Smooth muscle cell of the brain vasculature (primary cell): ENCODE measurements around the gene RABGAP1L.
"Not testable (repeated sequence)": the region's sequence is repeated elsewhere in the genome, so short reads cannot be mapped to it uniquely, and the experiment has no call there.

Experiments
- DNase-seq: peaks from one replicate; pipeline ENCODE4 v3.0.0-alpha.2; 2012; ENCODE audit warnings: low read depth, low spot score

RABGAP1L gene

GRCh38 chr1:174428739-174429138, 269.4 kb downstream of the RABGAP1L start:
- DNase-seq = no peak

DNA sequence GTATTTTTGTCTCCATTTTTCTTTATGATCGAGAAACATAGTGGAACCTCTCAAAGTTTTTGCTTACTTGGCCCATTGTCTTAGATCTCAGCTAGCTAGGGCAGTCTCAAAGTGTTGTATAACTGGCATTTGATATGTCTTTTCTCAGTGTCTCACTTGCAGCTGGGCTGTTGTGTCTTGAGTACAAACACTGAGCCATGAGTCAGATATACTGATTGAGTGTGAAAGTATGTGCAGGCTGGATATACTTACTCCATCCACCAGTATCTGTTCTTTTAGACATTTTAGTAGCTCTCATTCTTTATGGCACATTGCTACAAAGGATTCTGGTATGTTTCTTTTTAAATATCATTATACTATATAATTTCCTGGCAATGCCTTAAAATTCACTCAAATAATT, 274.1 kb downstream of the RABGAP1L start:
- no peak for DNase-seq

DNA sequence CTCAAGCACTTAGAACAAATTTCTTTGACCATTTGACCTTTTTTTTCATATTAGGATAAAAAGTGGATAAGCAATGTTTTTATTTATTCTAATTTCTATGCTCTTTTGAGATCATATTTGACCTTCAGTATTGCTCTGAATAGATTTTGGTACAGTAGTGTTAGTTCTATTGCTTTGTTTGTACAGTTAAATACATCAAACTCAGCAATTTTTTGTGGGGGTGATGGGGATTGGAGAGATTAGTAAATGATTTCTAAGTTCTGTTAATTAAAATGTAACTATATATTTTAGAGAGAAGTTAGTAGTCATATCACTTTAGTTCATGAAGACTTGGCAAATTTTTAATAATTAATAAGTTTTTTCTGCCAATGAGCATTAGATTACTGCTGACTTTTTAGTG, 286.0 kb downstream of the RABGAP1L start:
- no peak for DNase-seq

GRCh38 chr1:174445817-174446216, 286.5 kb downstream of the RABGAP1L start:
- no peak for DNase-seq

GRCh38 chr1:174447866-174448530, 288.7 kb downstream of the RABGAP1L start, which contains the start of gene GPR52:
Gene GPR52, plus strand, starts transcription at chr1:174447964. Its CDS starts 148 bp downstream, at chr1:174448112.
- DNase-seq = no peak

DNA sequence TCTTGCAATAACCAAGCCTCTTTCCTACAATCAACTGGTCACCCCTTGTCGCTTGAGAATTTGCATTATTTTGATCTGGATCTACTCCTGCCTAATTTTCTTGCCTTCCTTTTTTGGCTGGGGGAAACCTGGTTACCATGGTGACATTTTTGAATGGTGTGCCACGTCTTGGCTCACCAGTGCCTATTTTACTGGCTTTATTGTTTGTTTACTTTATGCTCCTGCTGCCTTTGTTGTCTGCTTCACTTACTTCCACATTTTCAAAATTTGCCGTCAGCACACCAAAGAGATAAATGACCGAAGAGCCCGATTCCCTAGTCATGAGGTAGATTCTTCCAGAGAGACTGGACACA, 289.2 kb downstream of the RABGAP1L start:
- DNase-seq = no peak

GRCh38 chr1:174448974-174449373, 289.7 kb downstream of the RABGAP1L start:
- DNase-seq = no peak

DNA sequence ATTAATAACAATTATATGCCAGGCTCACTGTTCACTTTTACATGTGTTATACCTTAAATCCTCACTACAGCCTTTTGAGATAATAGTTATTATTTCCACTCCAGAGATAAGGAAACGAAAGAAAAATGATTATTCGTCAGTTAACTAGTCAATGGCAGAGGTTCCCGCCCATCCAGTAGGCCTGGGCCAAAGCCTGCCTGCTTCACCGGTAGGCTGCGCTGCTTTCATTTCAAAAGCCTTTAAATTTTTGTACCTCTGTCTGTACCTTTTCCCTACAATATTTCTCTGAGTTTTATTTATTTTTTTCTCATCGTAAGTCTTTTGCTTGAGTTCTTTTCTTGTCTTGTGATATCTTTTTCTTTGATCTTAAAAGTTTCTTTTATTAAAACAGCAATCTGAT, 292.1 kb downstream of the RABGAP1L start:
- no peak for DNase-seq

- DNase-seq = no peak
These were observed 306.5 kb downstream of the RABGAP1L start for GRCh38 chr1:174465855-174466254.

GRCh38 chr1:174466607-174467006, 307.3 kb downstream of the RABGAP1L start:
- no peak for DNase-seq

DNA sequence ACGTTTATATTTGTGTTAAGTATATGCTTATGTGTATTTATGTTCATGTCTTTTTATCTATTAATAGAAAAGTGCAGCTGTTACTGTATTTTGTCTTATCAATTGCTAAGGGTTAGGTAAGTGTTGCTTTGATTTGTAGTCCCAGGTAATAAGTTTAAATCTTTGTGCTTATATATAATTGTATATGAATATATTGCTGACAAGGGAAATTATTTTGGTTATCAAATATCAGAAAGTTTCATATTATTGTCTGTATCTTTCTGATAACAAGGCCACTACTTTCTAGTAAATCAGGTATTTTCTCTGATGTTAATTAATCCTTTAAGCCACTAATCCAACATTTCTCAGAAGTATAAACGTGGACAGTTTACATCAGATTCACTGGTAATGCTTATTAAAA, 309.7 kb downstream of the RABGAP1L start:
- DNase-seq = no peak

DNA sequence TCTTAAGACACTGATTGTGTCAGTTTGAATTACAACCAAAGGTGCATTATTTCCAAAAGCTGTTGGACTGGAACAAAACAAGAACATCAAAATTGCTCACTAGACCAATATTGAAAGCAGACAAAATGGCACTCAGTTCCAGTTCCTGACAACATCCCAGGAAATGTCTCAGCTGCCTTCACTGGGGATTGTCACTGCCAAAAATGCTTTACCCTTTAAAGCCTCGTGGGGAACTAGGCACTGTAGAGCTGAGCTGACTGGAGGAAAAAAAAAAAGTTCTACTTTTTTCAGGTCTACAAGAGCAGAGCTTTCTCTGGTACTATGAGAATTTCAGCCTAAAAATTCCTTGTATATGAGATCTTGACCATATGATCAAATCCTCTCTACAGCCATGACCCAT, 310.4 kb downstream of the RABGAP1L start:
- no peak for DNase-seq

DNA sequence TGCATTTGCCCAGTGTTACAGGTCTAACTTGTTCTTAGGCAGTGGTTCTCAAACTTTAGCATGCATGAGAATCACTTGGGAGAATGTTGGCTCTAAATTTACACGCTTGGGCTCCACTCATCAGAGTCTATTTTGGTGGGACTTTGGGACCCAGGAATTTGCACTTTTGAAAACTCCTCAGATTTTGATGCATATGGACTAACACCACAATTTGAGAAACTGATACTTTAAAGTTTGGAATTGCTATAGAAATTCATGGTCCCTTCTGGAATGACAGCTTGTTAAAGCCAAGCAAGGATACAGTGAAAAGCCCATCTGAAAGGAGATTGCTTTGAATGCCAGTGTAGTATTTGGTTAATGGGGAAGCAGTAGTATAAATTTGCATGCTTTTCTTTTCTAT, 320.0 kb downstream of the RABGAP1L start:
- DNase-seq = no peak

DNA sequence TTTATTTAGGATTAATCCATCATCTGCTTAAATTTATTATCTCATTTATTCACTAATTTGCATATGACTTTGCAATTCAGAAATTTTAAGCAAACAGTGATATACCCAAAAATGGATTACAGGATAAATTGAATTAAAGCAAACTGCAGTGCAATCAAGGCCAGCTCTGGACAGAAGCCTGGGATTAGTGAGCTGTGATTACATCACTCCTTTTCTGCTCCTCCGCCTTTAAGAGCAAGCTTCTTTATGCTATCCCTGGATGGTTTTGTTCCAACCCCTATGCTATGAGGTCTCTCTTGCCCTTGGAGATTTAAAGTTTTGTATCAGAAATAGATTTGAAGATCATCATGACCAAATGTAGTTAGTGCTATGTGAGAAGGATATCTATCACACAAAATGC, 321.0 kb downstream of the RABGAP1L start:
- DNase-seq = no peak

GRCh38 chr1:174491606-174492005, 332.3 kb downstream of the RABGAP1L start:
- DNase-seq = no peak

DNA sequence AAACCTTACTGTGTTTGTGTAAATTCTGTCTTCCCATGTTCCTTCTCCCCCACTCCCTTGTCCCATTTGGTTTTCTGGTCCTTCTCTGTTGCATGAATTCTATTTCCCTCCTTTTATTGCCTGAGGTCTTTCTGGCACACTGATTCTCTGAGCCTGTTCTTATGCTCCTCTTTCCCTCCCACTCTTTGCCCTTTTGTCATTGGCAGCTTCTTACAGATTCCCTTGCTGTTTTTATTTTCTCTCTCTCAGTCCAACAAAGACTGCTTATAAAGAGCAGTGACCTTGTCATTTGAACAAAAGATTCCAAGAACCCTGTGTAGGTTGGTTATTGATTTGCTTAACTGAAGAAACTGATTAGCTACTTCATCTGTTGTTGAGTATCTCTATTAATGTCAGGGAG, 338.2 kb downstream of the RABGAP1L start:
- DNase-seq = no peak

- DNase-seq = not testable (repeated sequence)
These were observed 357.4 kb downstream of the RABGAP1L start for GRCh38 chr1:174516755-174517154.

GRCh38 chr1:174519844-174520243, 360.5 kb downstream of the RABGAP1L start:
- DNase-seq = no peak

DNA sequence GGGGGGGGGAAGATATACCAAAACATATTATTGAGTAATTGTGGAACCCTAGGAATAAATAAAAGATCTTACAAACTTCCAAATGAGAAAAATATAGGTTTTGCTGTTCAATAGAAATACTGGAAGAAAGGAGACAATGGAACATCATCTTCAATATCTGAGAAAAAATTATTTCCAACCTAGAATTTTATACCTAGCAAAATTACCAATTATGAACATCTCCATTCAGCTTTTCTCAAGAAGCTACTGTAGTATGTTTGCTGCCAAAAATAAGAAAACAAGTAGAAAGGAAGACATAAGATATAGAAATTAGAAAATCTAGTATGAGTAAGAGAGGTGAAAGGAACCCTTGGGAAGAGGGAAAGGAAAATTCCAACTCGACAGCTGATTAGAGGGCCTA, 372.4 kb downstream of the RABGAP1L start:
- DNase-seq = no peak

DNA sequence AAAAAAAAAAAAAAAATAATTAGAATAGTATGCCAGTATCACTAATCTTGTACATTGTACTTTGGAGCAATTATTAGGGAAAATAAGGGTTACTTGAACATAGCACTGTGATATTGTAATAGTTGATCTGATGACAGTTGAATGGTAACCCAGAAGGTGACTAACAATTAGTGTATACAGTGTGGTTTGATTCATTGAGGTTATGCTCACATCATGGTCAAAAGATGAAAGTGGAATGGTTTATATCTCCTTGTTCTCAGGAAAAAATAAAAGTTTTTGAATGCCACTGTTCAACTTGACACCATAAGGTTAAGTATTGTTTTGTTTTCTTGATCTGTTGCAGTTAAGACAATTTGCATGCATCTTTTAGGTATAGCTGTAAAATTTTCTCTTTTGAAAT, 375.5 kb downstream of the RABGAP1L start:
- DNase-seq = no peak

- no peak for DNase-seq
These were observed 375.9 kb downstream of the RABGAP1L start for GRCh38 chr1:174535207-174535606.

DNA sequence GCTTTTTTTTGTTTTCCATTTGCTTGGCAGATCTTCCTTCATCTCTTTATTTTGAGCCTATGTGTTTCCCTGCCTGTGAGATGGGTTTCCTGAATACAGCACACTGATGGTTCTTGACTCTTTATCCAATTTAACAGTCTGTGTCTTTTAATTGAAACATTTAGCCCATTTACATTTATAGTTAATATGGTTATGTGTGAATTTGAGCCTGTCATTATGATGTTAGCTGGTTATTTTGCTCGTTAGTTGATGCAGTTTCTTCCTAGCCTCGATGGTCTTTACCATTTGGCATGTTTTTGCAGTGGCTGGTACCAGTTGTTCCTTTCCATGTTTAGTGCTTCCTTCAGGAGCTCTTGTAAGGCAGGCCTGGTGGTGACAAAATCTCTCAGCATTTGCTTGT, 384.1 kb downstream of the RABGAP1L start:
- DNase-seq = not testable (repeated sequence)

DNA sequence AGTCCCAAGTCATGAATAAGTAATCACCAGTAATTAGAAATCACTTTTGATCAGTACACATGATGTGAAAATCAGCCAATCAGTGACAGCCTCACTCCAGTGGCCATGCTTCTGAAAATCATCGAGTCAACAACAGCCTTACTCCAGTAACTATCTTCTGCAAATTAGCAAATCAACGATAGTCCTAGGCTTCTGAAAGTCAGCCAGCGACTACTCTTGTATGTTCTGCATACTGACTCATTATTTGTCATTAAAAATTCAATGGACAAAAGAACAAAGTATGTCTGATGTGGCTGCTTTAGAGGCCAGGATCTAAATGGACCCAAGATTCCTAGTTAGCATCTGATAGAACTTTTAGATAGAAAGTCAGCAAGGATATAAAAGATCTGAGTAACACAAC, 391.0 kb downstream of the RABGAP1L start:
- DNase-seq = no peak

GRCh38 chr1:174556392-174556791, 397.1 kb downstream of the RABGAP1L start:
- DNase-seq = no peak
